NCI-H146 (cell line): Measurements from ENCODE around the gene SPP1.
"Not testable (repeated sequence)": the region's sequence is repeated elsewhere in the genome, so short reads cannot be mapped to it uniquely, and the experiment has no call there.

Source experiments
- DNase-seq: peaks from one replicate; lab custom pipeline; 2025; lab: John Stamatoyannopoulos, UW

Gene SPP1

DNA sequence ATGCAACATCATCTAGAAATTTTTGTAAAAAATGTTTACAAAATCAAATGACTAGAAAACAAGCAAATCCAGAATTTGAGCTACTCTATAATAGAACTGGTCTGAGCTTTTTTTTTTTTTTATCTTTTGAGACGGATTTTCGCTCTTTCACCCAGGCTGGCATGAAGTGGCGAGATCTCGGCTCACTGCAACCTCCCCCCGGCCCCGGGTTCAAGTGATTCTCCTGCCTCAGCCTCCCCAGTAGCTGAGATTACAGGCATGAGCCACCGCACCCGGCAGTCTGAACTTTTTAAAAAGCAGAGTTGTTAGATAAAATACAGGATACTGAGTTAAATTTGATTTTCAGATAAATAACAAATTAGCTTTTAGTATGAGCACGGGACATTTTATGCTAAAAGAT, 11.0 kb downstream of the SPP1 start:
- no peak for DNase-seq

DNA sequence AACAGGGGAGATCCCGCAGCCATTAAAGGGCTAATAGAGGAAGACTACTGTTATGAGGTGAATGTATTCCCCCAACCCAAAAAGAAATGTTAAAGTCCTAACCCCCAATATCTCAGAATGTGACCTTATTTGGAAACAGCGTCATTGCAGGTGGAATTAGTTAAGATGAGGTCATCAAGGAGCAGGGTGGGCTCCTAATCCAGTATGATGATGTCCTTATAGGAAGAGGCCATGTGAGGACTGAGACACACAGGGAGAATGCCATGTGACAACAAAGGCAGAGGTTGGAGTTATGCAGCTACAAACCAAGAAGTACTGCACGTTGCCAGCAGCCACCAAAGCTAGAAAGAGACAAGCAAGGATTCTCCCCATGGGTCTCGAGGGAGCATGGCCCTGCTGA, 14.3 kb downstream of the SPP1 start:
- DNase-seq, result no peak

DNA sequence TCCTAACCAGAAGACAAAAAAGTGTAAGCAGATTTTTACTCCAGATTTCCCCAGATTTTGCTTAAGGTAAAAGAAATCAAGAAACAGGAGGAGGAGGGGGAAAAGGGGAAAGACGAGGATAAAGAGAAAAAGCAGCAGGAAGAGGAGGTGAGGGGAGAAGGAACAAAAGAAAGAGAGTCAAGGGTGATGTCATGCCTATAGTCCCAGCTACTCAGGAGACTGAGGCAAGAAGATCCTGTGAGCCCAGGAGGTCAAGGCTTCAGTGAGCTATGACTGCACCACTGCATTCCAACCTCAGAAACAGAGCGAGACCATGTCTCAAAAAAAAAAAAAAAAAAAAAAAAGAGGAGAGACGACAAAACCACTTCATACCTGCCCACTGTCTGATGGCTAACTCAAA, 19.9 kb downstream of the SPP1 start:
- DNase-seq, result no peak

DNA sequence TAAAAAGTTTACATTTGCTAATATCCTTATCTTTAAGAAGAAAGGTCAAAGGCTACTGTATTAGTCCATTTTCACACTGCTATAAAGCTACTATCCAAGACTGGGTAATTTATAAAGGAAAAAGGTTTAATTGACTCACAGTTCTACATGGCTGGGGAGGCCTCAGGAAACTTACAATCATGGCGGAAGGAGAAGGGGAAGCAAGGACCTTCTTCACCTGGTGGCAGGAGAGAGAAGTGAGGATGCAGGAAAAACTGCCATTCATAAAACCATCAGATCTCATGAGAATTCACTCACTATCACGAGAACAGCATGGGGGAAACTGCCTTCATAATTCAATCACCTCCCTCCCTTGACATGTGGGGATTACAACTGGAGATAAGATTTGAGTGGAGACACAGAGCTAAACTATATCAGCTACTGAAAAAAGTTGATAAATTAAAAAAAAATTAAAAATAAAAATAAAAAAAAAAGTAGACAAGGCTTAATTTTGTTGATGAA, 23.7 kb downstream of the SPP1 start:
- not testable (repeated sequence) for DNase-seq

DNA sequence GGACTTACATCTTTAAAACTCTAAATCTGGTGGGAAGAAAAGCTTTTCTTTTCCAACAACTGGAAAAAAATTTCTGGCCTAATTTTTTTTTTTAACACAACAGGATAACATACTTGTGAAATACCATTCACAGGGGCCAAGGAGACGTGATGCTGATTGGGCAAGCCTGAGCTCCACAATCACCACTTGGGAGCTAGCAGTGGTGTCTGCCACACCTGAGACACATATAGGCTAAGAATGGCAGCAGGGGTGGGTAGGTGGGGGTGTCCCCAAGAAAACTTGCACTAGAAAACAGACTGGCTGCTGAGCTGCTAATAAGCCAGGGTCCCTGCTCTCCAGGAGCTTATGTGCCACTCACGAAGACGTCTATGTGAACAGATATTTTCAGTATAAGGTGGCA, 26.4 kb downstream of the SPP1 start:
- DNase-seq, result no peak

DNA sequence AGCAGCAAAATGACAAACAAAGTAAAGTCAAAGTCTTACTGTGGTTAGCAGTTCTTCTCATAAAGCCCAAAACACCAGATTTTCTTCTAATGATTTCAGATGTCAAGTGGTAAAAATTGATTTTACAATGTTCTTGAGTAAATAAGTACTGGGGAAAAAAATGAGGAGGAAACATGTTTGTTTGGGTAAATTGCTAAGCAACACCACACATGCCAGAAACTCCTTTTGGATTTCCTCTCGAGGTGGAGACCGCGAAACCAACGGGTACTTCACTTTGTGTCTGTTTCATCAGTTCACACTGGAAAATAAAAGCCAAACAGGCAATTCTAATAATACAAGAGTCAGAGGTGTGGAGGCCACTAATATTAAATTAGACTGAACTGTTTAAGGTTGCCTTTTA, 27.3 kb downstream of the SPP1 start:
- no peak for DNase-seq

DNA sequence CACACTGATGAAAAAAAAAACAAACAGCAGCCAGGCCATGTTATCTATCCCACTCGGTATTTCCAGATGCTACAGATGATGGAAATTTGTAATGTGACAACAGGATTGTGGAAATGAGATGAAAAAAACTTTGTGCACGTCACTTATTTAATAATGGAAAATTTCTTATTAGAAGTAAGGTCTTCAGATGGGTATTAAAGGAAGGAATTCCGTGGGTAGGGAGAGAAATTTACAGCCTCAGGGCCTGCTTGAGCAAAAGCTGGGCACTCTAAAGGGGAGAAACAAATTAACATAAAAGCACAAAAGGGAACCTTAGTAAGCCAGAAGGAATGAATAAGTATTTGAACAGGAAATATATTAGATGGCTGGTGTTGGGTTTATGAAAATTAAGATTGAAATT, 27.7 kb downstream of the SPP1 start:
- no peak for DNase-seq

DNA sequence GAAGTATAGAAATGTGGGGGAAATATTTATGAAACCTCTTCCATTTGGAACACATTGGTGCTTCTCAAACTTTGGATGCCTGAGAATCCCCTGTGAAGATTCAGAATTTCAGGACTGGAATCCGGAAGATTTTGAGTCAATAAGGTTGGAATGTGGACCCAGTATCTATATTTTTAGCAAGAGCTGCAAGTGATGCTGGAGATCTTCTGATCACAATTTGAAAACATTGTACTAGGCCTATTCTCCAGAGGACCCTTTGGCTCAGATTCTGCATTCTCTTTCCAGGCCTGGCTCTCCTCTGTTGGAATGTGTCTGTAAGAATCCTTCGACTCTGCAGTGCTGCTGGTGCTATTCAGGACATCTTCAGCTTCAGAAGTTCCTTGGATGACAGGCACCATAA, 29.6 kb downstream of the SPP1 start:
- DNase-seq, result no peak

DNA sequence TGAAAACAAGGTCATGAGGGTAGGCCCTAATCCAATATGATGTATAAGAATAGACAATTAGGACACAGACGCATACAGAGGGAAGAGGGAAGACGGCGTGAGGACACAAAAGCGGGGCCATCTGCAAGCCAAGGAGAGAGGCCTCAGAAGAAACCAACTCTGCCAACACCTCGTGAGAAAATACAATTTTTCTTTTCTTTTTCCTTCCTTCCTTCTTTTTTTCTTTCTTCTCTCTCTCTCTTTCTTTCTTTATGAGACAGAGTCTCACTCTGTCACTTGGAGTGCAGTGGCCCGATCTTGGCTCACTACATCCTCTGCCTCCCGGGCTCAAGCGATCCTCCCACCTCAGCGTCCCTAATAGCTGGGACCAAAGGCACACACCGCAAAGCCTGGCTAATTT, 30.4 kb downstream of the SPP1 start:
- no peak for DNase-seq

DNA sequence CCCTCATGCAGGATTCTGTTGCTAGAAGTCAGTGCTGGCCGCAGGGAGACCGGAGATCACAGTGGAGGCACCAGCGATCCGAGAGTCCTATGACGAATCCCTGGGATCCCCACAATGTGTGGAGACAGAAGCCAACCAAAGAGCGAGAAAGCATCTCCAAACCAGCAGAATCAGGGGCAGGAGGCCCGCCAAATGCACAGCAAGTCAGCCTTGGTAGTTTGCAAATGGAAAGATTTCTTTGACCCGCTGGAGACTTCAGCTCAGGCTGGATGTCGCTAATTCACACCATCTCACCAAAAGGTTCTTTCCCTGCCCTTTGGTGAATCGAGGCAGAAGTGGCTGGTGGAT, 31.4 kb downstream of the SPP1 start:
- no peak for DNase-seq

DNA sequence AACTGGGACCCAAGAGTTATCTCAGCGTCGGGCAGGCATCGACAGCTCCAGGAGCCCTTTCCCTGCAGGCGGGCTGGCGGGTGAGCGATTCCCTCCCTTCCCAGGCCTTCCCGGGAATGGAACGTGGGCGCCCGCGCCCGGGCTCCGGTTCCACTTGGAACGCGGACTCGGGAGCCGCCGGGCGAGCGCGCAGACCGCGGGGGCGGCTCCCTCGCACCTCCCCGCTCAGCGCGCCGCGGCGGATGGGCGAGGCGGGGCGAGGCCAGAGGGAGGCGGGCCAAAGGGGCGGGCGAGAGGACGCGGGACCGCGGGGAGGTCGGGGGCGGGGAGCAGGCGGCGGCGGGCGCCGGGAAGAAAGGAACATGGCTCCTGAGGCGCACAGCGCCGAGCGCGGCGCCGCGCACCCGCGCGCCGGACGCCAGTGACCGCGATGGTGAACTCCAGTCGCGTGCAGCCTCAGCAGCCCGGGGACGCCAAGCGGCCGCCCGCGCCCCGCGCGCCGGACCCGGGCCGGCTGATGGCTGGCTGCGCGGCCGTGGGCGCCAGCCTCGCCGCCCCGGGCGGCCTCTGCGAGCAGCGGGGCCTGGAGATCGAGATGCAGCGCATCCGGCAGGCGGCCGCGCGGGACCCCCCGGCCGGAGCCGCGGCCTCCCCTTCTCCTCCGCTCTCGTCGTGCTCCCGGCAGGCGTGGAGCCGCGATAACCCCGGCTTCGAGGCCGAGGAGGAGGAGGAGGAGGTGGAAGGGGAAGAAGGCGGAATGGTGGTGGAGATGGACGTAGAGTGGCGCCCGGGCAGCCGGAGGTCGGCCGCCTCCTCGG, 32.0 kb downstream of the SPP1 start, which contains the start of gene PKD2:
PKD2 (plus strand) TSS at position 332 of the 818 bp plus-strand sequence; CDS start at position 431, 99 bp downstream.
- DNase-seq, result peak; percentile 45

DNA sequence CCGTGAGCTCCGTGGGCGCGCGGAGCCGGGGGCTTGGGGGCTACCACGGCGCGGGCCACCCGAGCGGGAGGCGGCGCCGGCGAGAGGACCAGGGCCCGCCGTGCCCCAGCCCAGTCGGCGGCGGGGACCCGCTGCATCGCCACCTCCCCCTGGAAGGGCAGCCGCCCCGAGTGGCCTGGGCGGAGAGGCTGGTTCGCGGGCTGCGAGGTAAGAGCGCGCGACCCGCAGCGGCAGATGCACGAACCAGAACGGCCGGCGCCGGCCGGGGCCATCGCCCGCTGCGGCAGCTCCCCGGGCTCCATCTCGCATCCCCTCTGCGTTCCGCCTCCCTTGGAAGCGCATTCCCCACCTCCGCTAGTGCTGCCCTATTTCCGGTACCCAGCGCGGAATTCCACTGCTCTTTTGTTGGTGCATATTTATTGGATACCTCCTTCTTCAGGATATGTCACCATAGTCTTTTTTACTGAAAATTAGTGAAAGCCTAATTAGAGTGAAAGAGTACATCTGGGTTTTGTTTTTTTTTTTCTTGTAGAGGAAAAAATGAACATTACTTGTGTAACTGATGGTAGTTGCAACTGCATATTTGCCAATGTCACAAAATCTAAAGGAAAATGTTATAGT, 32.7 kb downstream of the SPP1 start:
- DNase-seq, result peak; percentile 36

DNA sequence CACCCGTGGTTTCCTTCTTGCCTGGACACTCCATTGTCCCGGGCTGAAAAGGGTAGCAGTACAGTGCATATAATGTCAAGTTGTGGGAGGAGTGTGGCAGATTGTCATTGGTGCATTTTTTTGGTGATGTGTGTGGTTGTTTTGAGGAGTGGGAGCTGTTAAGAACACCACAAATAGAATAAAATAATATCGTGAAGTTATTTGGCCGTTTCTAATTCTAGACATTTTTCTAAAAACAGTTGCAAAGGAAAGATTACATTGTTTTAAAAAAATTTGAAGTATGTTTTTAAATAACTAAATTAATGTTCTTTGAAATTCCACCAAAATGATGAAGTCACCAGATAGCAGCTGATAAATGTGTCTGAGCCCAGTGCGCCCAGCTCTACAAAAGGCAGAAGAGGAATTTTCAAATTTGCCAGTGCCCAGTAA, 33.2 kb downstream of the SPP1 start:
- DNase-seq, result no peak

DNA sequence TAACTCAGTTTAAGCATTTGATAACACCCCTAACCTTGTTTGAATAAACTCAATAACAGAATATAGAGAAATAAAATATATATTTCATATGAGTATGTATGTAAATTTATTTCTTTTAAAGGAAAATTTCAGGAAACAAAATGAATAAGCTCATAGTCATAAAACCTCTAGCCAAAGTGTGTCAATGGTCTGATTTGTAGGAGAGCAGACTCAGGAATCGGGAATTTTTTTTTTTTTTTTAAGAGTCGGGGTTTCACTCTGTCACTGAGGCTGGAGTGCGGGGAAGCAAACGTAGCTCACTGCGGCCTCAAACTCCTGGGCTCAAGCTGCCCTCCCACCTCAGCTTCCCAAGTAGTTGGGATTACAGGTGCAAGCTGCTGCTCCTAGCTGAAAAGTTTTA, 34.4 kb downstream of the SPP1 start:
- DNase-seq, result no peak

DNA sequence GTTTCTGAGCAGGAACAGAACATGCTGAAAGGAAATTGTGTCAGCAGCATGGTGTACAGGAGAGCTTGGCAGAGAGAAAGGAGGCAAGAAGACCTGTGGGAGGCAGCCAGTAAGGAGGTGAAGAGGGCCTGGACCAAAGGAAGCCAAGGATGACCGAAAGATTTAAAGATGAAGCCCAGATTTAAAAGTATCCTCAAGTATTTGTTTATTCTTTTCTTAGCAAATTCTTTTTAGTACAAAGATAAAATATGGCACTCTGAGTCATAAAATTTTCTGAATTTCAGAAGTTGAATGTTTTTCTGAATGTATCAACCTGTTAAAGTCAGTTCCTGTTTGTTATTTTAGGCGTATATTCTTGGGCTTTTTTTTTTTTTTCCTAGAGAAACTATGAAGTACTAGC, 35.5 kb downstream of the SPP1 start:
- no peak for DNase-seq

DNA sequence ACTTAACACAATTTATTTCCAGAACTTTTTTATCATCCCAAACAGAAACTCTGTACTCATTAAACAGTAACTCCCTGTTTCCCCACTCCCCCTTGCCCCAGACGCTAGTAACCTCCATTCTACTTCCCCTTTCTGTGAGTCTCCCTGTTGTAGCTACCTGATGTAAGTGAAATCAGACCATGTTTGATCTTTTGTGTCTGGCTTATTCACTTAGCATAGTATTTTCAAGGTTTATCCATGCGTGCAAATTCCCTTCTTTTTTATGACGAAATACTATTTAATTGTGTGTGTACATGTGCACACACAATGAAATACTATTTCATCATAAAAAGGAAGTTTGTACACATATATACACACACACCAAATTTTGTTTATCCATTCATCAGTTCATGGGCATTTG, 37.1 kb downstream of the SPP1 start:
- no peak for DNase-seq

DNA sequence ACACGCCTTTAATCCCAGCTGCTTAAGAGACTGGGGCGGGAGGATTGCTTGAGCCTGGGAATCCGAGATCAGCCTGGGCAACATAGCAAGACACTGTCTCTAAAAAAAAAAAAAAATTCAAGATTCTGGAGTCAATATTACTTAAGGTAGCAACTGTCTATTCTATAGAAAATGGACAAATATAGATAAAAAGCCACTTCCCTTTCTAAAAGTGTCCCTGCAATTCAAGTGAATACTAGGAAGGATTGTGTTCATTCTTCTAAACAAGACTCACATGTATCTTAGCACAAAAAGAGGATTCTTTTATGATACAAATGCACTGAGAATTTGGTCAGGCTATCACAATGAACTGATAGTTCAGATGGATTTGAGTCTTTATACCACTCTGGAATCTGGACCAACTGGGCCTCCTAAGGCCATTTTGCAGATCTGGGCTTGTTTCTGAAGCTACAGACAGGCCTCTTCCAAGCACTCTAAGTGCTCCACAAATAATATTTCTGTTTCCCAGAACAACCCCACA, 38.9 kb downstream of the SPP1 start:
- no peak for DNase-seq

DNA sequence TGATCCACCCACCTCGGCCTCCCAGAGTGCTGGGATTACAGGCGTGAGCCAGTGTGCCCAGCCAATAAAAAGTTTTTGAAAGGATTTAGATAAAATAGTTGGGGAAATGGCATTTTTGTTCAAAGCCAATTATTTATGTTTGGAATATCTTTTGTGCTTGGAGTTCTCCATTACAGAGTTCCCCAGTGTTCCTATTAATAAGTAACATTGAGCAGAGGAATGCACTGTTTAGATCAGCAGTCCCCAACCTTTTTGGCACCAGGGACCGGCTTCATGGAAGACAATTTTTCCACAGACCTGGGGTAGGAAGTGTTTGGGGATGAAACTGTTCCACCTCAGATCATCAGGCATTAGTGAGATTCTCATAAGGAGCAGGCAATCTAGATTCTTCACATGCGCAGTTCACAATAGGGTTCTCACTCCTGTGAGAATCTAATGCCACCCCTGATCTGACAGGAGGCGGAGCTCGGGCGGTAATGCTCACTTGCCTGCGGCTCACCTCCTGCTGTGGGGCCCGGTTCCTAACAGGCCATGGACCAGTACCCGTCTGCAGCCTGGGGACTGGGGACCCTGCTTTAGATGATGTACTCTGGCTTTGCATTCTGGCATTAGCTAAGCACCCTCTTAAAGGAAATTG, 40.3 kb downstream of the SPP1 start:
- DNase-seq, result no peak

DNA sequence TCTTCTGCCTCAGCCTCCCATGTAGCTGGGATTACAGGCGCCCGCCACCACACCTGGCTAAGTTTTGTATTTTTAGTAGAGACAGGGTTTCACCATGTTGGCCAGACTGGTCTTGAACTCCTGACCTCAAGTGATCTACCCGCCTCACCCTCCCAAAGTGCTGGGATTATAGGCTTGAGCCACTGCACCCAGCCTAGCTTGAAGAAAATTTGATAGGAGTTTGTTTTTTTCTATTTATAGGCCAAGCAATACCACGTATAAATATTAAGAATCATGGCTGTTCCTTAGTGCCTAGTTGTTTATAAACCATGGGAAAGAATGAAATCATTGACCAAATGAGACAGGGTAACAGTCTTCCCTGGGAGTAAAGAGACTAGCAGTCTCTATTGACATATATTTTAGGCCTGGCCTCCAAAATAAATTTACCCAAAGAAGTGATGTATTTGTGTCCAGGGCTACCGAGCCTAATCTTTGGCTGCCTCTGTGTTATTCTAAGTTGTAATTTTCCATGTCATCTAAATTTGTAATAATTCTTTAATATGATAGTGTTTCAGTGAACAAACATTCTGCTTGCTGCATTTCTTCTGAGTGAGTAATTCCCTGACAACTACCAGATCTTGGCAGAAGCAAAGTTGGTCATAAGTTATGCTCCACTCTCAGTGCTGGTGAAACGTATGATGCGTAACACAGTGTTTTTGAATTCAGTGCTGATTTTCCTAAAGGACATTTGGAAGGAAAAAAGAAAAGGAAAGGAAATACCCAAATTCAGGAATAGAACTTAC, 42.2 kb downstream of the SPP1 start:
- DNase-seq, result no peak

DNA sequence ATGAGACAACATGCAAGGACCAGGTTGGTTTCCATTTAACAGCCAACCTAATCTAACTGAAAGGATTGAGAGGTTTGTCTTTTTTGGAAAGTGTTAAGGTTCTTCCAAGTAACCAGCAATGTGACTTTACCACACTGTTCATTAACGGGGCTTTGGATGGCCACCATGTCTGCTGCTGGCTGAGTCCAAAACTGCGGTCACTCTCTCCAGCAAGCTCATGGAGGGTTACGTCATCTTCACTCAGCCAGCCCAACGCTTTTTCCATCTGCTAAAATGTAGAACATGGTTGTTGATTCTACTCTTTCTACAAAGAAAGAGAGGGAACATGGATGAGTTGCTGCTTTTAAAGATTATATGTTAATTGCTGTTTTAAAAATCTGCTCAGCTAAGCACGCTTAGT, 43.0 kb downstream of the SPP1 start:
- DNase-seq, result no peak

DNA sequence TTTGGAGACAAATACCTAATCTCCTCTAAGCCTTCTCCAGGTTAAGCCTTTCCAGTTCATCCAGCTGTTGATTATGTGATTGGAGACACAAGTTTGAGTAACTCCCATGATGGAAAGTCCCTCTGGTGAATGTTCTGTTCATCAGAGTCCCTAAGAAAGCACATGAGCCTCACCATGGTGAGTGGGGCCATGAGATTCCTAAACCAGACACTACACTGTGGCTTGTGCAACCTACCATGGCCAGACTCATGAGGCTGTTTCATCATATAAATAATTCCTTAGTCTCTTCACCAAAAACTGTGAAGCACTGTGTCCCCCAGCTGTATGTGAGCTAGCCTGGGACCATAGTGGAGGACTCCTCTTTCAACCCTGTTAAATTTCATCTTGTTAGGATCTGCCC, 46.3 kb downstream of the SPP1 start:
- DNase-seq, result no peak

DNA sequence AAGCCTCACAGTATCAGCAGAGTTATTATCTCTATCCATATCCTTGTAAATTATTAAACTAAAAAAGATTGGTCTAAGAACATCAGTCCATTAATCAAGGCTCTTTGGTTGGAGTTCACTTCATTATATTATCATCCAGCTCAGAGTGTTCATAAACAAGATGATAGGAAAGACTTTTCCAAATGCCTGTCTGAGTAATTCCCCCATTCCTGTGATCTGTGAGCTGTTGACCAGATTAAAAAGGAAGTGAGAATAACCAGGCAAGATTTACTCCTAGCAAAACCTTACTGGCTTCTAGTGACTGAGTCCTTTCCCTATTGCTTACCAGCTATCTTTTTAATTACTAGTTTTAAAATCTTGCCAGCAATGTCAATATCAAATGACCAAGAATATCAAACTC, 46.8 kb downstream of the SPP1 start:
- no peak for DNase-seq
